Activated B cell treated with CpG ODN at 0.5 μM for 24 hours (primary cell): ENCODE results near the gene COX18. TPM values are rescaled to one million over a fixed set of nuclear protein-coding genes. Genes with fewer than 3 reads are reported as not detected.

Experiments used
- ATAC-seq: fragments of 200-7000 bp; cut with Tn5 transposase; one replicate; pipeline ENCODE4 v1.10.0; 2021; ENCODE audit warnings: low read depth, mild to moderate bottlenecking, moderate library complexity
- CTCF ChIA-PET: fragments of 350-600 bp; sonication (Branson Sonifier 250); formaldehyde crosslinking; loops from one replicate; lab custom pipeline; 2021; ENCODE audit warnings: antibody characterized with exemption; lab: Charles Lee
- POLR2A ChIA-PET: fragments of 350-600 bp; sonication (Branson Sonifier 250); formaldehyde crosslinking; loops from one replicate; lab custom pipeline; 2021; ENCODE audit warnings: antibody characterized with exemption; lab: Charles Lee
- DNase-seq: peaks from one replicate; pipeline ENCODE4 v3.0.0; 2022
- H3K27ac Mint-ChIP-seq: one replicate; pipeline ENCODE4 v1.8.0; 2020; ENCODE audit warnings: mixed read lengths
- H3K27me3 Mint-ChIP-seq: one replicate; pipeline ENCODE4 v1.8.0; 2021; ENCODE audit warnings: mixed read lengths
- H3K36me3 Mint-ChIP-seq: one replicate; pipeline ENCODE4 v1.8.0; 2021; ENCODE audit warnings: low read depth, mixed read lengths
- H3K4me1 Mint-ChIP-seq: one replicate; pipeline ENCODE4 v1.8.0; 2021; ENCODE audit warnings: mixed read lengths
- H3K4me3 Mint-ChIP-seq: one replicate; pipeline ENCODE4 v1.8.0; 2020; ENCODE audit warnings: mild to moderate bottlenecking, mixed read lengths
- H3K9me3 Mint-ChIP-seq: one replicate; pipeline ENCODE4 v1.8.0; 2020; ENCODE audit warnings: mixed read lengths
- intact Hi-C: fragments of 100-400 bp; cut with micrococcal nuclease; formaldehyde crosslinking; loops from one replicate; pipeline ENCODE4 v1.15.1; 2024
- total RNA-seq: library from RNA; stranded (reverse); gene quantifications from 2 replicates; pipeline ENCODE4 v1.2.3, GENCODE V29; 2022
- TF ChIP-seq, protein P1 (sequence below): fragments of 200-600 bp; IDR thresholded peaks from one replicate; pipeline ENCODE4 v1.8.0; 2022; ENCODE audit warnings: antibody characterized with exemption, mild to moderate bottlenecking

COX18 gene
- total RNA-seq, 1 donor from 2014 or later, result 12.2 TPM

DNA sequence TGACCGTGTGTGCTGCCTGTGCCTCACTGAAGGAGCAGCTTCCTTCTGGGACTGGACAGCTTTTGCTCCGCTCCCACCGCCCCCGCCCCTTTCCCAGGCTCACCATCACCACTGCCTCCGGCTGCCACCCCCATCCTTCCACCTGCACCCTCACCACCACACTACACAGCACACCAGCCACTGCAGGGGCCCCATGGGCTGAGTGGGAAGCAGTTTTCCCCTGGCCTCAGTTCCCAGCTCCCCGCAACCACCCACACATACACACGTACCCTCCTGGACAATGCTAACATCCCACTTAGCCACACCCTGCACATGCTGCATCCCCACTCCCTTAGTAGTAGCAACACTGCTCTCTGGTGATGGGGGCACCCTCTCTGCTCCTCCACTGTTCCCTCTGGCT, 29.6 kb upstream of the COX18 start:
- no peaks in the 10 kb centered on the region for H3K9me3 Mint-ChIP-seq
- CTCF ChIA-PET, result no interaction called here
- TF ChIP-seq, protein P1, sequence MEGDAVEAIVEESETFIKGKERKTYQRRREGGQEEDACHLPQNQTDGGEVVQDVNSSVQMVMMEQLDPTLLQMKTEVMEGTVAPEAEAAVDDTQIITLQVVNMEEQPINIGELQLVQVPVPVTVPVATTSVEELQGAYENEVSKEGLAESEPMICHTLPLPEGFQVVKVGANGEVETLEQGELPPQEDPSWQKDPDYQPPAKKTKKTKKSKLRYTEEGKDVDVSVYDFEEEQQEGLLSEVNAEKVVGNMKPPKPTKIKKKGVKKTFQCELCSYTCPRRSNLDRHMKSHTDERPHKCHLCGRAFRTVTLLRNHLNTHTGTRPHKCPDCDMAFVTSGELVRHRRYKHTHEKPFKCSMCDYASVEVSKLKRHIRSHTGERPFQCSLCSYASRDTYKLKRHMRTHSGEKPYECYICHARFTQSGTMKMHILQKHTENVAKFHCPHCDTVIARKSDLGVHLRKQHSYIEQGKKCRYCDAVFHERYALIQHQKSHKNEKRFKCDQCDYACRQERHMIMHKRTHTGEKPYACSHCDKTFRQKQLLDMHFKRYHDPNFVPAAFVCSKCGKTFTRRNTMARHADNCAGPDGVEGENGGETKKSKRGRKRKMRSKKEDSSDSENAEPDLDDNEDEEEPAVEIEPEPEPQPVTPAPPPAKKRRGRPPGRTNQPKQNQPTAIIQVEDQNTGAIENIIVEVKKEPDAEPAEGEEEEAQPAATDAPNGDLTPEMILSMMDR, result no peak
- ATAC-seq, result no peak
- POLR2A ChIA-PET, result no interaction called here
- no peak overlapping the region for H3K27ac Mint-ChIP-seq
- intact Hi-C loops, result no loop called here
- H3K36me3 Mint-ChIP-seq, result peaks cover 62% of the 10 kb centered on the region
- no peak for DNase-seq
- no peaks in the 10 kb centered on the region for H3K4me1 Mint-ChIP-seq
- H3K4me3 Mint-ChIP-seq, result no peak overlapping the region
- no peaks in the 10 kb centered on the region for H3K27me3 Mint-ChIP-seq

DNA sequence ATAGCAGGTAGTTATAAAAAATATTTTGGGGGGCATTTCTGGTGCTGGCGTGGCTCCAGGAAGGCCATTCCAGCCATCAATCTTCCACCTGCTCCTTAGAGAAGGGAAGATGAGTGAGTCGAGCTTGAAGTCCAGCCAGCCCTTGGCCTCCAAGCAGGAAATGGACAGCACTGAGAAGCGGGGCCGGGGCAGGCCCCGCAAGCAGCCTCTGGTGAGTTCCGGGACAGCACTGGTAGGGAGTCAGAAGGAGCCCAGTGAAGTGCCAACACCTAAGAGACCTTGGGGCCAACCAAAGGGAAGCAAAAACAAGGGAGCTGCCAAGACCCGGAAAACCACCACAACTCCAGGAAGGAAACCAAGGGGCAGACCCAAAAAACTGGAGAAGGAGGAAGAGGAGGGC, 29.2 kb upstream of the COX18 start:
- ChIA-PET POLR2A (no interaction called here), CTCF (no interaction called here)
- no peak for ATAC-seq
- H3K4me3 Mint-ChIP-seq, result no peak overlapping the region
- TF ChIP-seq, protein P1, result no peak
- peaks cover 61% of the 10 kb centered on the region for H3K36me3 Mint-ChIP-seq
- no peaks in the 10 kb centered on the region for H3K4me1 Mint-ChIP-seq
- no peaks in the 10 kb centered on the region for H3K27me3 Mint-ChIP-seq
- no peaks in the 10 kb centered on the region for H3K9me3 Mint-ChIP-seq
- H3K27ac Mint-ChIP-seq, result no peak overlapping the region
- intact Hi-C loops, result no loop called here
- DNase-seq, result no peak

DNA sequence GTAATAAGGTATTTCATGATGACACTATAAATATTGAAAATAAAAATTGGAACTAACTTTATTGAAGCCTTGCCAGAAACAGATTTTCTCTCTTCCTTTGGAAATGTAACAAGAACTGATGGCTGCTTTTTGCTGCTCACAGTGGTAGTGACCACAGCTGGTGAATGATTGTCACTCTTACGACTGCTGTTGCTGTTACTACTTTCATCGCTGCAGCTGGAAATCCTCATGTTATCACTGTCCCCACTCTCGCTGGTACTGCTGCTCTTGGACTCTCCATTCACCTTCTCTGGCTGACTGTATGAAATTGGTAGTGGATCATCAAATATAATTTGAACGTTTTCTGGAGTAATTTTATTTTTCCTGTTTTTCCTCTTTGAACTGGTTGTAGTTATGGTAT, 28.5 kb upstream of the COX18 start:
- no peaks in the 10 kb centered on the region for H3K4me1 Mint-ChIP-seq
- ATAC-seq, result no peak
- peaks cover 67% of the 10 kb centered on the region for H3K36me3 Mint-ChIP-seq
- ChIA-PET CTCF (interaction anchor here (0.8 kb wide), 1 partner anchor 26 kb away, joined by 3 read pairs; no protein-coding TSS in a partner anchor), POLR2A (interaction anchor here (0.6 kb wide), 1 partner anchor 69 kb away, joined by 4 read pairs; no protein-coding TSS in a partner anchor)
- no peak for DNase-seq
- intact Hi-C loops, result no loop called here
- TF ChIP-seq, protein P1, result no peak
- no peak overlapping the region for H3K4me3 Mint-ChIP-seq
- no peak overlapping the region for H3K27ac Mint-ChIP-seq
- no peaks in the 10 kb centered on the region for H3K9me3 Mint-ChIP-seq
- no peaks in the 10 kb centered on the region for H3K27me3 Mint-ChIP-seq

DNA sequence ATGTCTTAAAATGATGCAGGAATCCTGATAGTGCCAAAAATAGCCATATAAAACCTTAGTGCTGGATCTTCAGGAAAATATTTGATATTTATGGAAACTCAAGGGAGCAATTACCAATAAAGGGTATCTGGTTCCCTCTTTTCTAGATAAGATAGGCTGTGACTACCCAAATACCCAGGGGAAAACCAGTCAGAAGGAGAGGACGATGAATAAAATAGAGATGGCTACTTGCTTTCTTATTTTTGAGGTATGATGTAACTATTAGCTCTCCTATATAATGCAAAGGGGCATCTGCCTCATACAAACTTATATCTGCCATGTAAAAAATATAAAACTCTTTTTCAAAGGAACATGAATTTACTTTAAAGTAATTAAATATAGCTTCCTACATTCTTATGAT, 23.4 kb upstream of the COX18 start:
- DNase-seq (no peak), ATAC-seq (no peak)
- TF ChIP-seq, protein P1, result no peak
- intact Hi-C loops, result no loop called here
- H3K4me3 Mint-ChIP-seq, result no peak overlapping the region
- H3K4me1 Mint-ChIP-seq, result no peaks in the 10 kb centered on the region
- peaks cover 55% of the 10 kb centered on the region for H3K36me3 Mint-ChIP-seq
- H3K27ac Mint-ChIP-seq, result no peak overlapping the region
- no peaks in the 10 kb centered on the region for H3K9me3 Mint-ChIP-seq
- POLR2A ChIA-PET, result interaction anchor here (0.7 kb wide), 1 partner anchor 12 kb away, joined by 7 read pairs; no protein-coding TSS in a partner anchor
- CTCF ChIA-PET, result no interaction called here
- H3K27me3 Mint-ChIP-seq, result no peaks in the 10 kb centered on the region

DNA sequence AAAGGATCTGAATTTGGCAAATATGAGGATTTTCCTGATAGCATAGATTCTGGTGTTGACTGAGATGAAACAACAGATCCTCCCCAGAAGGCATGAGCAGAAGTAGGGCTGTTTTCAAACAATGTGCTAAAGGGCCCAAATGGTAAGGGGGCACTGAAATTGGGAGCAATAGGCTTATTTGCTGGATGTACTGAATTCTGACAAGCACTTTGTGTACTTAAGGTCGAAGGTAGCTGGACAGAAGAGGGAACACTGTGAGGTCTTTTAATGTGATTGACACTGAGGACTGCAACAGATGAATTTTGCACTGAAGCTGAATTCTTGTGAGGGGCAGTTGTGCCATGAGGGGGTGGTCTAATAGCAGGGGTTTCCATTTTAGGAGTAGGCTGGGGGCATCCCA, 21.2 kb upstream of the COX18 start:
- Mint-ChIP-seq H3K9me3 (no peaks in the 10 kb centered on the region), H3K4me3 (no peak overlapping the region), H3K27ac (no peak overlapping the region), H3K4me1 (peaks cover 13% of the 10 kb centered on the region), H3K36me3 (peaks cover 43% of the 10 kb centered on the region), H3K27me3 (no peaks in the 10 kb centered on the region)
- POLR2A ChIA-PET, result no interaction called here
- CTCF ChIA-PET, result no interaction called here
- DNase-seq (no peak), ATAC-seq (no peak)
- intact Hi-C loops, result no loop called here
- TF ChIP-seq, protein P1, result no peak
